Measurements from ENCODE around the gene HIF1AN.
"Not testable (repeated sequence)": the region's sequence is repeated elsewhere in the genome, so short reads cannot be mapped to it uniquely, and the experiment has no call there.

HIF1AN gene

DNA sequence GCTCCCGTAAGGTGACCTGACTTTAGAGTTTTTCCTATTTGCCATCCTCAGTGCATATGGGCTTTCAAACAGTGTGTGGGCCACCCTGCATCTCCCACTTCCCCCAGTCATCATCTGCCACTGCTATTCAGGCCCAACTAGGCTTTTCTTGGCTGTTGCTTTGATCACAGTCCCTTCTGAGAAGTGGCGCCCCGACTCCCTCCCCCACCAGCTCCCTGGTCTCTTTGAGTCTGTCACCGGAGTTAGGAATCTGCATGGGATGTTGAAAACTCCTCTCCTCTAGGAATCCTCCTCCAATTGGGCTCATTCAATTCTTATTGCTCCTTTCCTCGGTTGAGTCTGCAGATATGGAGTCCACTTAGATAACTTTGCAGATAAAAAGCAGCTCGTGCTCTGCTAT, 32.1 kb downstream of the HIF1AN start:
- no peak for DNase-seq

DNA sequence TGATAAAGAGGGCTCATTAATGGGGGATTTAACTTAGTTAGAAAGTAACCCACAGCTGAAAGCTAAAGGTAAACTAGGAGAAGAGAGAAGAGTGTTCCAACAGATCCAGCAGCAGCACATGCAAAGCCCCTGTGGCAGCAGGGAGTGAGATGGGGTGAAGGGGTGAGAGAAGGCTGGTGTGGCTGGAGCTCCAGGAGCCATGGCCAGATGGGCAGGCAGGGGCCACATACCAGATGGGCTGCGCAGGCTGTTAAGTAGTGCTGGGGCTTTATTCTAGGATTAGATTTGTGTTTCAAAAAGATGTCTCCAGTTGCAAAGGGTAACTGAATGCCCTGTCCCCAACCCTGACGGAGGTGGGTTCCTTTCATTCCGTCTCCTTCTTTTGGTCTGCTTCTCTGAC, 33.2 kb downstream of the HIF1AN start:
- no peak for DNase-seq

DNA sequence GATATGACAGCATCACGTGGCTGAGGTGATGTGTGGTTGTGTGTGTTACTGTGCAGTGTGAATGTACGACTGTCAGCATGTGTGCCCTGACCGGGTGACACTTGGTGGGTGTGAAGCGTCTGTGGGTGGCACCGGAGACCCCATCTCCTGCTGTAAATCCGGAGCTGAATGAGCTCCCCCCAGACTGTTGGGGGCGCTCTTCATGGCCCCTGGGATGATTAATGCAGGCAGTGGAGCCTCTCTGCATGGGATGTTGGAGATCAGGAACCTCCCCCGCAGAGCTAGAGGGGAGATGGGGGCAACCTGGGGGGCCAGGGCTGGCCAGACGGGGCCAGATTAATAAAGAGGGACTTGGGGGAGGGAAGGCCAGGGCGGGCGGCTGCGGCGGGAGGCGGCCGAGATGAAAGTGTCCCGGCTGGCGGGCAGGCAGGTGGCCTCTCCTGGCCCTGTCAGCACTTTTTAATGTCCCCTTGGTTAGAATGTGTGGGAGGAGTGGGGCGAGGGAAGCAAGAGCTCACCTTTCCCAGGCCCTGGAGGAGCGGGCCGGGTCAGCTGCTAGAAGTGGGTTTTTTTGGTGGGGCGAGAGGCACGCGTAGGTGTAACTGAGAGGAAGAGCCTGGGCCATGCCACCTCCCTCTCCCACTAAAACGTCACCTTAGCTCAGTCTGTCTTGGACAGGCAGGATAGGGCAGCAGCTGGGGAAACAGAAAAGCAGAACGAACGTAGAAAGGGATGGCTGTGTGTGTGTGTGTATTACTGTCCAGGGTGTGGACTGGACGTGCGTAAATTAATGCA, 34.1 kb downstream of the HIF1AN start:
- DNase-seq = peak; percentile 9

DNA sequence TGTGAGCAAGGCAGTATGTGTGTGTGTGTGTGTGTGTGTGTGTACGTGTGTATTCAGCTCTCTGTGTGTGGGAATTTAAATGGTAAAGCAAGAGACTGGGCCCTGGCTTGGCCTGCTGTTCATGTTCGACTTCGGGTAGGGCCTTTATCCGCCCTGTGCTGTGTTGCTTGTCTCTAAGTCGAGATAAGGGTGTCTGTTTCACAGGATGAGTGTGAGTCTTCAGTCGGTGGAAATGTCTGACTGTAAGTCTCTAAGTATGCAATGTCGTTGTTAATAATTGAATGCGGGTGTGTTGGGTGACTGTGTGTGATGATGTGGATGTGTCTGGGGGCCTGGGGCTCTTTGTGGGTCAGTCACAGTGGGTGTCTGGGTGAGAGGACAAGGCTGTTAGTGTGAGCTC, 34.8 kb downstream of the HIF1AN start:
- DNase-seq = no peak

DNA sequence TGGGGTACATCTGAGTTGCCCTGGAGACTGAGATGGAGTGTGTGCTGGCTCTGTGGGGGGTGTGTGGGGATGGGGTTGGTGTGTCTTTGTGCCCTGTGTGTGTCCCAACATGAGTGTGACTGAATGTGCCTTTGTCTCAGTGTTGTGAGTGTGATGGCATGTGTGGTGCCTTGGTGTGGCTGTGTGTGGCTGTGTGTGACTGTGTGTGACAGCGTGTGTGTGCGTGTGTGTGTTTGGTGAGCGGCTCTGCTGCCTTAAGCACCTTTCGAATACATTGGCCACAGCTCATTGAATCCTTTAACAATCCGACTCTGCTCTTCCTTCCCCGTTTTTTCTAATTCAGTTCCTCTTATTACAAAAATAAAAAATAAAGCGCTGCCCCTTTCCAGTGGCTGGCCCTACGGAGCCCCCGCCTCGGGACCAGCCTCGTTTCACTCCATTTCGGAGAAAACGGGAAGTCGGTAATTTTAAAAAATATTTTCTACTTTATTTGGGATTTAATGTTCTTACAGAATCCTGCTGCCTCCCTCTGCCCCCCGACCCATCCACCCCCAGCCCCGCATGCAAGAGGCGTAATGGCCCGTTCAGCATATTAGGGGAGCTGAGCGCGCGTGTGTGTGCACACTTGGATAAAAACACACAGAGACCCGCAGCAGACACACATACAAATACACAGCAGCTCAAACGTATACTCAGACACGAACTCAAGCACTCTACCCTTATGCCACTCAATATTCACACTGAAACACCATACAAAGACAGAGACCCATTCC, 35.5 kb downstream of the HIF1AN start:
- no peak for DNase-seq

DNA sequence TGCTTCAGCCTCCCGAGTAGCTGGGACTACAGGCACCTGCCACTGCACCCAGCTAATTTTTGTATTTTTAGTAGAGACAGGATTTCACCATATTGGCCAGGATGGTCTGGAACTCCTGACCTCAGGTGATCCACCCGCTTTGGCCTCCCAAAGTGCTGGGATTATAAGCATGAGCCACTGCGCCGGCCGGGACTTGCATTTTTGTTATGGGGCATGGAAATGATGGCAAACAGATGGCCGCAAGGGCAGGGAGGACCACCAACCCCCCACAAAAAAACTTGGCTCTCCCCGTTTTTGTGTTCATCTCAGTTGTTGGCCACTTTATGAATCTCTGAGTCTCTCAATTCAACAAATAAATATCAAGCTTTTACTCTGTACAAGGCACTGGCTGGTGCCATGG, 39.4 kb downstream of the HIF1AN start:
- DNase-seq = not testable (repeated sequence)

DNA sequence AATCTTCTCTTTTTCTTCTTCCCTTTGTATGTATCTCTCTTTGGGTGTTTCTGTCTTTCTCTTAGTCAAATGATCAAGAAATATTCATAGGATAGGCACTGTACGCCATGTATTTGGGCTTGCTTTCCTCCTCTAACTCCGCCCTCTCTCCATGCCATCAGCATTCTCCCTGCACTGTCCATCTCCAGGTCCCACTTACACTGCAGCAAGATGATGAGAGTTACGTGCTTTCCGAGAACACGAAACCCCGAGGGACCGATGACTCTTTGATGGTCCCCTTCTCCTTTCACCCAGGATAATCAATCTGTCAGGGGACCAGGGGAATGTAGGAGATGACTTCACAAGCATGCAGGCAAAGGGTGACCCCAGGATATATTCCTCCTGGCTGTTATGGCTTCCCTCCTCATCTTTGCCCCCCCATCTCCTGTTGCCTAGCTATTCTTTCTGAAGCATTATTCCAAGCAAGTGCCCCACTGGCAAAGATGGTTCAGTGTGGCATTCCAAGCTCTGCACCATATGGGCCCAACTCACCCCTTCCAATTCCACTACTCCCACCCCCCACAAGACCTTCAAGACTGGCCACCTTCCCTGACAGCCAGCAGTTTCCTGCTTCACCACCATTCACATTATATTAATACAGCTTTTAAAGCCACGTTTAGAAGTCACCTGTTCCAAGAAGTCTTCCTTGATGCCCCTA, 40.0 kb downstream of the HIF1AN start:
- no peak for DNase-seq

DNA sequence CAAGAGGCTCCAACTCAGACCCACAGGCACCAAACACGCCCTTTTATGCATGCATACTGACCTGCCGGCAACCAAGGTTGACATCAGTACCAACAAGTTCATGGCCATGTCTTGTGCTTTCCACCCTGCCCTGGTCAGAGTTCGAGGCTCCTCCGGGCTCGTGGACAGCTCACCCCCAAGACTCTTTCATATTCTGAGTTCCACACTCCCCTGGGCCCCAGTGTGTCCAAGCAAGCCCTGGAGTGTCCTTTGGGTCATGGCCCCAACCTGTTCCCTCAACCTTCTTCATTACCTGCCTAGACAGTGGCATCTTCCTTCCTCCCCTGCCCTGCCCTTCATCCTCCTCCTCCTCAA, 40.5 kb downstream of the HIF1AN start:
- DNase-seq = no peak

DNA sequence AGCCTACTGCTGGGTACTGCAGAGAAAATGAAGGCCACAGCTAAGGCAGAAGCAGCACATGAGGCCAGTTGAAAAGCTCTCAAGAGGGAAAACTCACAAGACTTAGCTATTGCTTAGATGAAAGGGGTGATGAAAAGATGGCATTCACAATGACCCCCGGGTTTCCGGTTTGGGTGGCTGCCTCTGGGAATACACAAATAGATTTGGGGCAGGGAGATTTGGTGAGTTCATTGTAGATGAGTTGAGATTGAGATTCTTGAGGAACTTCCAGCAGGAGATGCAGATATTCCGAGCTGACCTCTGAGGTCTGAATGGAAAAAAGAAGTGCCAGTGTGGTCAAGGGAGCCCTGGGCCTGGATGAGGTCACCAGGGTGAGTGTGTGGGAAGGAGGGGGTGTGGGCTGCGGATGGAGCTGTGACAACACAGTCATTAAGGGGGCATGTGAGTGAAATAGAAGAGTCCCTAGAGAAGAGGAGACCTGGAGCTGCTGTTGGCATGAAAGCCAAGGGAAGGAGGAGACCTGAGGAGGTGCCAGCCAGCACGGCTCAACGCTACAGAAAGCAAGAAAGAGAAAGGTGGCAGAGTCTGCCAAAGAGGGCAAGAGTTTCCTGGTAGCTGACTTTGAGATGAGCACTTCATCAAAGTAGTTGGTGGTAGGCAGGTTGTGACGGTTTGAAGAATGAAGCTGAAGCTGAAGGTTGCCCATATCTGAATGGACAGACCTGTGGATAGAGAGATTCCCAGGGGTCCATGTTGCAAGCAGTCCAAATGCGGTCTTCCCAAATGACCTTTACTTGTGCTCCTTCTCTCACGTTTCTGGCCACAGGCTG, 43.7 kb downstream of the HIF1AN start:
- DNase-seq = no peak

DNA sequence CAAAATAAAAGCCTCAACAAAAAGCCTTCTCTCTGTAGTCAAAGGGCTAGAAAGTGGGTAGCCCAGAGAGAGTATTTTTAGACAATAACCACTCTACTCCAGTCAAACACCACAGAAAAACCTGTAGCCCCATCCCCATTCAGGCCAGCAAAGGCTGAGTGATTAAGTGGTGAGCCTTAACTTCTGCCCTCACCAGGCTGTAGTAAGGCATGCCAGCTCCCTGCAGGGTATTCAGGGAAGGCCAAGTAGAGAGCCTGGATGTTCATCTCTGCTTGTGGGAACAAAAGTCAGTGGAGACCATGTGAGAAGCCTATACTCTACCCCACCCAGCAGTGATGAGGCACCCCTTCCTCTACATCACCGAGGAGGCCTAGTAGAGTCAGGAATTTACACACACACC, 51.2 kb downstream of the HIF1AN start:
- no peak for DNase-seq

DNA sequence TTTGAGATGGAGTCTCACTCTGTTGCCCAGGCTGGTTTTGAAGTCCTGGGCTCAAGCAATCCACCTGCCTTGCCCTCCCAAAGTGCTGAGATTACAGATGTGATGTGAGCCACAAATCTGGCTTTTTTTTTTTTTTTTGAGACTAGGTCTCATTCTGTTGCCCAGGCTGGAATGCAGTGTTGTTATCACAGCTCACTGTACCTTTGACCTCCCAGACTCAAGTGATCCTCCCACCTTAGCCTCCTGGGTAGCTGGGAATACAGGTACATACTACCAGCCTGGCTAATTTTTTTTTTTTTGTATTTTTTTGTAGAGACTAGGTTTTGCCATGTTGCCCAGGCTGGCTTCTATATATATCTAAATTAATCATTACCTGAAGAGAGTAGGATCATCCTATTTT, 62.4 kb downstream of the HIF1AN start:
- no peak for DNase-seq

DNA sequence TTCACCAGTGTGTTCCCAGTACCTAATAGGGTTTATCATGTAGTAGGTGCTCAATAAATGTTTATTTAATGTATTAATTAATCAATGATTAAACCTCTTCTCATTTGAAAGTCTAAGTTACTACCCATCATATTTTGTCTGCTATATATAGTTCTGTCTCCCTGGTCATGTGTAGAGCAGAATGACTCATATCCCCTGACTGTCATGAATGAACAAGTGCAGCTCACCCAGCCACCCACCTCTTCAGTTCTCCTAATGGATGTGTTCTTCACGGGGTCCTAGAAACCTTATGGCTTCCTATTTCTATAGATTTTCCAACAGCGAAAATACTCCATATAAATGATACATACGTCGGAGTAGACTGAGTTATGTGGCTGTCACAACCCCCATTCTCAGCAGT, 64.5 kb downstream of the HIF1AN start:
- DNase-seq = no peak

DNA sequence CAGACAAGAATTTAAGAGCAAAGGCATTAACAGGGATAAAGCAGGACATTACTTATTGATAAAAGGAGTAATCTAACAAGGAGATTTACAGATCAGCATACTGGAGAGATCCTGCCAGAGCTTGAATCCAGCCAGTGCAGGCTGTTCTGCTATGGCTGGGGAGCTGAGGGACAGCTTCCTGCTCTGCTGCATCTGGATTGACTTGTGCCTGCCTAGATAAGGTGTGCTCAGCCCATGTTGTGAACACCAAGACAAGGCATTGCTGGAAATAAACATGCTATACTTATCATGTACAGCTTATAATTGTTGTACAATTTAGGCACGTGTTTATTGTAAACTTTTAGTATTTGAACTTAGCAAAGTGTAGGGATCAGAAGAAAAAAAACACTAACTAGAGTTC, 71.7 kb downstream of the HIF1AN start:
- DNase-seq = no peak
